ENCODE data around the gene FMN1. TPM values are rescaled to one million over a fixed set of nuclear protein-coding genes. Genes with fewer than 3 reads are reported as not detected.

The FMN1 gene
- total and polyA plus RNA-seq, 2 donors from 2014 or later: 0.71 to 44.8 TPM

DNA sequence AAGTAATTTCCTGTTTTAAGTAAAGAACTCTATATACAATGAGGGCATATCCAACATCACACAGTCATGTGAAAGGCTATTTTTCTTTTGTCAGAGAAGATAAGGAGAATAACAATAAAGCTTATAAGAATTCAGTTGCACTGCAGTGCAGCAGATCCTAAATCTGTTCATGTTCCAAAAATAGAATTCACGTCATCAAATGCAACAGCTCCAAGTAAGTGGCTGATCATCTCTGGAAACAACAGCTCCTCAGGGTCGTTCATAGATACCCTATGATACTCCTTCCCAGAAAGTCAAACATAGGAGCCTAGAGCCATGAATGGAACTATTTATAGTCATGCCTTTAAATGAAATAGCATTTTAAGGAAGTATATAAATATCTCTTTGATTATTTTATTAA is 100.2 kb downstream of the FMN1 start:
- intact Hi-C loops (cut with DNase I): no loop called here
- no peak for FAIRE-seq
- no peak overlapping the region for H3K9ac ChIP-seq (ENCODE audit: low read length in 3 of 3)

DNA sequence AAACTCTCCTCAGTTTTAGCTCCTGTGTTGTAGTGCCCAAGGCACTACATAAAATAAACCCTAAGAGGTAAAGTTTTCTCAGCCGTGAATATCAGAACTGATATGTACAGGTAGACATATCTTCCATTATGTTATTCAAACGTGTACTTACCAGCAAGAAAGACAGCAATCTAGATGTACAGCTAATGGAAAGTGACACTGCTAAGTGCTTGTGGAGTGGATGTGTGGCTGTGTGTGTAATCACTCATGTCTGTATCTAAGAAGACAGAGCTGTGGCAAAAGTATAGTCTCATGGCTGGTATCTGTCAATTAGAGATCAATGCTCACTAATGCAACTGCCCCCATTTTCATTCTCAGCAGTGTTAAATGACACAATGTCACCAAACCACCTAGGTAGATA is 101.3 kb downstream of the FMN1 start:
- TF ChIP-seq, protein P1, sequence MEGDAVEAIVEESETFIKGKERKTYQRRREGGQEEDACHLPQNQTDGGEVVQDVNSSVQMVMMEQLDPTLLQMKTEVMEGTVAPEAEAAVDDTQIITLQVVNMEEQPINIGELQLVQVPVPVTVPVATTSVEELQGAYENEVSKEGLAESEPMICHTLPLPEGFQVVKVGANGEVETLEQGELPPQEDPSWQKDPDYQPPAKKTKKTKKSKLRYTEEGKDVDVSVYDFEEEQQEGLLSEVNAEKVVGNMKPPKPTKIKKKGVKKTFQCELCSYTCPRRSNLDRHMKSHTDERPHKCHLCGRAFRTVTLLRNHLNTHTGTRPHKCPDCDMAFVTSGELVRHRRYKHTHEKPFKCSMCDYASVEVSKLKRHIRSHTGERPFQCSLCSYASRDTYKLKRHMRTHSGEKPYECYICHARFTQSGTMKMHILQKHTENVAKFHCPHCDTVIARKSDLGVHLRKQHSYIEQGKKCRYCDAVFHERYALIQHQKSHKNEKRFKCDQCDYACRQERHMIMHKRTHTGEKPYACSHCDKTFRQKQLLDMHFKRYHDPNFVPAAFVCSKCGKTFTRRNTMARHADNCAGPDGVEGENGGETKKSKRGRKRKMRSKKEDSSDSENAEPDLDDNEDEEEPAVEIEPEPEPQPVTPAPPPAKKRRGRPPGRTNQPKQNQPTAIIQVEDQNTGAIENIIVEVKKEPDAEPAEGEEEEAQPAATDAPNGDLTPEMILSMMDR (IDR thresholded peaks at IDR 0.05; ENCODE audit: borderline replicate concordance, extremely low read depth, insufficient read depth): no peak
- FAIRE-seq: no peak

More for the DNA sequence above, 100.2 kb downstream of the FMN1 start:
- TF ChIP-seq, protein P1 (IDR thresholded peaks at IDR 0.05; ENCODE audit: borderline replicate concordance, extremely low read depth, insufficient read depth): no peak
- no peak for DNase-seq
- Histone ChIP-seq H3K27ac (ENCODE audit: low read depth in 2 of 2, low read length in 2 of 2) (no peak overlapping the region), H3K4me3 (ENCODE audit: low read length in 3 of 3) (no peak overlapping the region), H3K27me3 (ENCODE audit: control insufficient read depth, insufficient read depth, low read length) (no peaks in the 10 kb centered on the region), H3K9me3 (ENCODE audit: control insufficient read depth in 2 of 3, insufficient read depth in 1 of 3, low read length in 3 of 3) (no peaks in the 10 kb centered on the region), H3K36me3 (ENCODE audit: control insufficient read depth in 2 of 3, insufficient read depth in 3 of 3, low read length in 3 of 3) (no peaks in the 10 kb centered on the region), H3K4me1 (ENCODE audit: control insufficient read depth in 2 of 3, insufficient read depth in 2 of 3, low read depth in 1 of 3, low read length in 3 of 3) (no peaks in the 10 kb centered on the region)

DNA sequence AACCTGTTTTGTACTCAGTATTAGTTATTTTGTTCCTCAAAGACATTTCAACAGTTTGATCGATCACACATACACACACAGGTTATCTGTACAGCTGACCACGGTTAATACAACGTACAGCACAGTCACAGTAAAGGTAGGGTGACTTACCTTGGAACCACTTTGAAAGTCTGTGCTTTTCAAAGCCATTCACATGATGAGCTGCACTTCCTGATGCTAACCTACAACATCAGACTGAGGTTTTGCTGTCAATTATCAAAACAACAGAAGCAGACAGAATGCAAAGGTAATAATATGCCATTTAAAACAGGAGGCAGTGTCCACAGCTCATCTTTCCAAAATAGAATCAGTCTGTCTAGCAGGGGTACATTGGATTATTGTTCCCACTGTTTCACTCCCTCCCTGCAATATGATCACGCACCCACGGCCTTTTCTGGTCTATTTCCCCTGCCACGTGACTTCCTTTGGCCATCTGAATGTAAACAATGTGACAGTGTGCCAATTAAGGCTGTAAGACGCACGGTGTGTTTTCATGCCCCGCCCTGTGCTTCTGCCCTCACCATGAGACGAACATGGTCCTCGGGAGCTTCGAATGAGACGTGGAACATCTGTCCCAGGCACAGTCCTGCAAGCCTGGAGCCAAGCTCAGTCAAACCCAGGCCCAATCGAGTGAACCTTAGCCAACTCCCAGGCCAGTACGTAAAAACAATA is 102.4 kb downstream of the FMN1 start:
- DNase-seq: no peak
- TF ChIP-seq, protein P1 (IDR thresholded peaks at IDR 0.05; ENCODE audit: borderline replicate concordance, extremely low read depth, insufficient read depth): no peak
- FAIRE-seq: no peak
- Histone ChIP-seq H3K36me3 (ENCODE audit: control insufficient read depth in 2 of 3, insufficient read depth in 3 of 3, low read length in 3 of 3) (no peaks in the 10 kb centered on the region), H3K27ac (ENCODE audit: low read depth in 2 of 2, low read length in 2 of 2) (no peak overlapping the region), H3K4me3 (ENCODE audit: low read length in 3 of 3) (no peak overlapping the region), H3K9ac (ENCODE audit: low read length in 3 of 3) (no peak overlapping the region), H3K27me3 (ENCODE audit: control insufficient read depth, insufficient read depth, low read length) (no peaks in the 10 kb centered on the region), H3K4me1 (ENCODE audit: control insufficient read depth in 2 of 3, insufficient read depth in 2 of 3, low read depth in 1 of 3, low read length in 3 of 3) (no peaks in the 10 kb centered on the region), H3K9me3 (ENCODE audit: control insufficient read depth in 2 of 3, insufficient read depth in 1 of 3, low read length in 3 of 3) (no peaks in the 10 kb centered on the region)
- intact Hi-C loops (cut with DNase I): no loop called here

More for the DNA sequence above, 101.3 kb downstream of the FMN1 start:
- no peak overlapping the region for H3K9ac ChIP-seq (ENCODE audit: low read length in 3 of 3)
- intact Hi-C loops (cut with DNase I): no loop called here
- DNase-seq: no peak
- no peaks in the 10 kb centered on the region for H3K36me3 ChIP-seq (ENCODE audit: control insufficient read depth in 2 of 3, insufficient read depth in 3 of 3, low read length in 3 of 3)
- H3K4me1 ChIP-seq (ENCODE audit: control insufficient read depth in 2 of 3, insufficient read depth in 2 of 3, low read depth in 1 of 3, low read length in 3 of 3): no peaks in the 10 kb centered on the region
- no peak overlapping the region for H3K4me3 ChIP-seq (ENCODE audit: low read length in 3 of 3)
- H3K27me3 ChIP-seq (ENCODE audit: control insufficient read depth, insufficient read depth, low read length): no peaks in the 10 kb centered on the region
- no peak overlapping the region for H3K27ac ChIP-seq (ENCODE audit: low read depth in 2 of 2, low read length in 2 of 2)
- H3K9me3 ChIP-seq (ENCODE audit: control insufficient read depth in 2 of 3, insufficient read depth in 1 of 3, low read length in 3 of 3): no peaks in the 10 kb centered on the region
